SK-MEL-5 (cell line): ENCODE measurements around the gene BRCA1. TPM values are rescaled to one million over a fixed set of nuclear protein-coding genes. Genes with fewer than 3 reads are reported as not detected.
A peak's percentile ranks its signal among the peaks of the same experiment; 100 is the strongest.
"Not testable (repeated sequence)": the region's sequence is repeated elsewhere in the genome, so short reads cannot be mapped to it uniquely, and the experiment has no call there.

Experiments used
- DNase-seq: peaks from one replicate; pipeline ENCODE4 v3.0.0-alpha.2; 2016; ENCODE audit warnings: low read depth, low spot score
- in situ Hi-C: cut with HindIII; loops from 2 replicates; pipeline ENCODE4 v1.10.0; 2016; ENCODE audit warnings: low sequenced_read_pairs, high pct_unique_total_duplicates, low pct_unique_long_range_greater_than_20kb
- total RNA-seq: library from RNA; depleted of rRNA; stranded (reverse); fragments of >200 nt; shearing (Covaris generic); gene quantifications from 2 replicates; pipeline ENCODE4 v1.2.3, GENCODE V29; 2014

Gene BRCA1
- total RNA-seq, 1 experiment from 2014 or later, result 45.9 TPM

DNA sequence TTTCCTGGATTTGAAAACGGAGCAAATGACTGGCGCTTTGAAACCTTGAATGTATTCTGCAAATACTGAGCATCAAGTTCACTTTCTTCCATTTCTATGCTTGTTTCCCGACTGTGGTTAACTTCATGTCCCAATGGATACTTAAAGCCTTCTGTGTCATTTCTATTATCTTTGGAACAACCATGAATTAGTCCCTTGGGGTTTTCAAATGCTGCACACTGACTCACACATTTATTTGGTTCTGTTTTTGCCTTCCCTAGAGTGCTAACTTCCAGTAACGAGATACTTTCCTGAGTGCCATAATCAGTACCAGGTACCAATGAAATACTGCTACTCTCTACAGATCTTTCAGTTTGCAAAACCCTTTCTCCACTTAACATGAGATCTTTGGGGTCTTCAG is 32.3 kb downstream of the BRCA1 start:
- no peak for DNase-seq
- in situ Hi-C loops, result no loop called here

DNA sequence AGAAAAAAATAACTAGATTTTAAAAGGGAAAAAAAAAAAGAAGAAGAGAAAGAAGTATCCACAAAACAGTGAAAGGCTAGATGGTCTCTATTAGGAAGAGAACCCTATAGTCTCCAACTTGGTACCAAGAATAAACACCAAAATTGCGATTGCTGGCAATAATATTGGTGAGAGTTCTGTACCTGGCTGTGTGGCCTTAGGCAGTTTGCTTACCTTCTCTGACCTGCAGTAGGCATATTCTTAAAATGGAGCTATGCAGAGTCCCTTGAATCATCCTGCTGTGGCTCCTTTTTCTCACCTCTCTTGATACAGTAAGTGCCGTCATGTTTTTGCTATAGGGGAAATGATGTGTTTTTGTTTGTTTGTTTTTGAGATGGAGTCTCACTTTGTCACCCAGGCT is 35.1 kb downstream of the BRCA1 start:
- DNase-seq, result no peak
- in situ Hi-C loops, result no loop called here

DNA sequence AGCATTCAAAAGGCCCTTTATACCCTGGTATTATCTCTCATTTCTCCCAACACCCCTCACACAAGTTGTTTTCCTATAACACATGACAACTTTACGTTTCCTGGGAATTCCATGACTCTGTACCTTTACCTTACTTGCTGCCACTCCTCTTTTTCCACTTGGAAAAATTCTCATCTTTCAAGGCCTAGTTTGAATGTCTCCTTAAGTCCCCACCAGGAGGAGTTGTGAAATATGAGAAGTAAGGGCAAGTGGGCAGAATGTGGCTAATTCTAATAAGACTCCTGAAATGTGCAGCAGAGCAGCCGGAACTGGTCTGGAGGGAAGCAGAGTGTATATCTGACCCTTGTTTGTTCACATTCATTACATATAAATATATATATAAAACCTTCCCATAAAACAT is 39.7 kb downstream of the BRCA1 start:
- DNase-seq, result peak; percentile 37
- in situ Hi-C loops, result no loop called here

DNA sequence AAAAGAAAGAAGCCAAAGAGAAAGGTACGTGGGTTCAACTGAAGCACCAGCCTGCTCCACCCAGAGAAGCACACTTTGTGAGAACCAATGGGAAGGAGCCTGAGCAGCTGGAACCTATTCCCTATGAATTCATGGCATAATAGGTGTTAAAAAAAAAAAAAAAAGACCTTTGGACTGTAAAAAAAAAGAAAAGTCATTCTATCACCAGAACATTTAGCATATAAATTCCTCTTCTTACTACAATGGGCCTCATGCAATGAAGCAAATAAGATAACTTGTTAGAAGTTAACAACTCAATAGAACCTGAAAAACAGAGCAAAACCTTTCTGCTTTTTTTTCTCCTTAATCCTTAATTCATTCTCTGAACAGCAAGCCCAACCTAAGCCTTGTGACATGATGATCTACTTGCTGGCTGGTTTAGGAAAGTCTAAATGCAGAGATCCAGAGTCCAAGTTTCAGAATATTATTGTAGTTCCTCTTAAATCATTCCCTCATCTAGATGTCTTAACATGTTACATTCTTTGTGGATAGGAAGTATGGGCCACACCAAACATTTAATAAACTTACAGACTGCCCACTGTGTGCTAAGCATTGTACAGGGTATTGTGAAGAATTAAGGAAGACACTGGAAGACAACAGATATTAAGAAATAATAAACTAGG is 45.4 kb downstream of the BRCA1 start:
- DNase-seq, result no peak
- in situ Hi-C loops, result no loop called here

DNA sequence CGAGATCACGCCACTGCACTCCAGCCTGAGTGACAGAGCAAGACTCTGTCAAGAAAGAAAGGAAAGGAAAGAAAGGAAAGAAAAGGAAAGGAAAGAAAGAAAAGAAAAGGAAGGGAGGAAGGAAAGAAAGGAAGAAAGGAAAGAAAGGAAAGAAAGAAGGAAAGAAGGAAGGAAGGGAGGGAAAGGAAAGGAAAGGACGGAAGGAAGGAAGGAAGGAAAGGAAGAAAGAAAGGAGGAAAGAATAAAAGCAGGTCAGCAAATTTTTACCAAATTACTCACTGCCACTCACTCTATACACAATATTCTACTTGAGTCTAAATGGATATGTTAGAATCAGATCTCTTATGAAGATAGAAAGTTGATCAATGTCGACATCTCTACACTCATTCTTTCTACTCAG is 50.3 kb downstream of the BRCA1 start:
- no peak for DNase-seq
- in situ Hi-C loops, result no loop called here

DNA sequence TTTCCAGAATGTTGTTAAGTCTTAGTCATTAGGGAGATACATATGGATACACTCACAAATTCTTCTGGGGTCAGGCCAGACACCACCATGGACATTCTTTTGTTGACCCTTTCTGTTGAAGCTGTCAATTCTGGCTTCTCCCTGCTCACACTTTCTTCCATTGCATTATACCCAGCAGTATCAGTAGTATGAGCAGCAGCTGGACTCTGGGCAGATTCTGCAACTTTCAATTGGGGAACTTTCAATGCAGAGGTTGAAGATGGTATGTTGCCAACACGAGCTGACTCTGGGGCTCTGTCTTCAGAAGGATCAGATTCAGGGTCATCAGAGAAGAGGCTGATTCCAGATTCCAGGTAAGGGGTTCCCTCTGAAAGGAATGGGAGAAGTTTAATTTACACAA is 54.3 kb downstream of the BRCA1 start:
- in situ Hi-C loops, result no loop called here
- no peak for DNase-seq

DNA sequence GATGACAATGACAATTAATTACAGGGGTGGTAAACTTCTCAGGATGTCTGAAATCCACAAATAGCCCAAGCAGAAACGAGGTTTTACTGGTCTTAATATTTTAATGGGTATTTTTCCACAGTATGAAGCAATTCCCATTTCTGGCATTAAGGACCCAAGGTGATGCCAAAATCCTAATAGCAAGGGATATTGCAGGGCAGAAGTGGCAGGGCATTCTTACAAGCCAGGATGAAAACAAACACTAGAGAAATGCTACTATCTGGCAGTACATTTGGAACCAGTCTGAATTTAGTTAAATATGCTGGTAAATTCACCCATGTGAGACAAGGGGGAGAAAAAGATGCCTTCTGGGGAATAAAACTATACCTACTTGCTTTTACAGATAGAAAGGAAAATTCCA is 54.9 kb downstream of the BRCA1 start:
- in situ Hi-C loops, result no loop called here
- no peak for DNase-seq

DNA sequence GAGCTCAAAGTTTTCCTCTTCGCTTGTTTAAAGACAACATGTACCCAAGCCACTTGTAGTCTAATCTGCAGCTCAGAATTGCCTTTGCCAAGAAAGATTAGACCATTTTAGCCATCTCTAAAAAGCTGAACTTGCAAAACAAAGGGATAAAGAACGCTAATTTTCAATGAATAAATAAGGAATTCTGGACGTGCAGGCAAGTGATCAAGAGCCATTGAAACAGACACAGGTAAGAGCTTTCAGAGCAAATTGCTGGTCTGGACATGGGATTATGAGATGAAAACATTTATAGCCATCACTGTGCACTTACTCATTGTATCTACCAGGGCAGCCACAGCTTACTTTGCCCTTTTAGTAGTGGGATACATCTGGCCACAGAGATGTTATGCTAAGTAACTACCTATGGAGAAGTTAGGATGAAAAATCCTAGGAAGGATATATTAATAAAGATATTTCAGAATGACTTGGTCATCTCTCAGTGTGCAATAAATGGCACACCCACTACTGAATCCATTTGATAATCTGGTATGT is 55.7 kb downstream of the BRCA1 start:
- in situ Hi-C loops, result no loop called here
- no peak for DNase-seq

DNA sequence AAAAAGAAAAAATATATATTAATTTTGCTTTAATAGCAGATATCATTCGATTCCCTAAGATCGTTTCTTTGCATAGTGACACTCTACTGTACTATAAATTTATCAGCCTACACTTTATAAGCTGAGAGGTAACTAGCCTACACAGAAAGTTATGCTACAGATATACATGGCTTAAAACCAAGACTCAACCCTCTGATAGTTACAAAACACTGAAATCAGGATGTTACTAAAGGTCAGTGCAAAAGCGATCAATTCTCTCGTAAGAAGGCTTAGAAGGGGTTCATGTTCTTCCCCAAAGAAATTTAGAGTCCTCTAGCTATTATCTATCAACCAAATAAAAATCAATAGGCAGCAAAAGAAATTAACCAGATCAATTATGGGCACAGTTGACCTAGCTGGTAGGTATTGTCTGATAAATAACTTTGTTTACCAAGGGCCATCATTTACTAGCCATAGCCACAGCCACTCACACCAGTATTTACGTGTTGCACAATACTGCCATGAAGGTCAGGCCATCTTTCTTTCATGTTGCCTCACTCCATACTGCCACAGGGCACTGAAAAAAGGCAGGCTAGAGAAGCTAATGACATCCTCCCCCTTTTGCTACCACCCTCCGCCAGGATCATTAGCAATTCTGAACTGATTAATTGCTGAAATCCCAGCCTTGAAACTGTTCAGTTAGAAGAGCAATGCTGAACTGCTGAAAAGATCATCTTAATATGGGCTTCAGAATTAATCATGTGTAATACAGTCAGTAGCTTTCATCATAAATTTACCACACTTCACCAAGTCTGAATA is 56.4 kb downstream of the BRCA1 start:
- DNase-seq, result peak; percentile 41
- in situ Hi-C loops, result no loop called here

DNA sequence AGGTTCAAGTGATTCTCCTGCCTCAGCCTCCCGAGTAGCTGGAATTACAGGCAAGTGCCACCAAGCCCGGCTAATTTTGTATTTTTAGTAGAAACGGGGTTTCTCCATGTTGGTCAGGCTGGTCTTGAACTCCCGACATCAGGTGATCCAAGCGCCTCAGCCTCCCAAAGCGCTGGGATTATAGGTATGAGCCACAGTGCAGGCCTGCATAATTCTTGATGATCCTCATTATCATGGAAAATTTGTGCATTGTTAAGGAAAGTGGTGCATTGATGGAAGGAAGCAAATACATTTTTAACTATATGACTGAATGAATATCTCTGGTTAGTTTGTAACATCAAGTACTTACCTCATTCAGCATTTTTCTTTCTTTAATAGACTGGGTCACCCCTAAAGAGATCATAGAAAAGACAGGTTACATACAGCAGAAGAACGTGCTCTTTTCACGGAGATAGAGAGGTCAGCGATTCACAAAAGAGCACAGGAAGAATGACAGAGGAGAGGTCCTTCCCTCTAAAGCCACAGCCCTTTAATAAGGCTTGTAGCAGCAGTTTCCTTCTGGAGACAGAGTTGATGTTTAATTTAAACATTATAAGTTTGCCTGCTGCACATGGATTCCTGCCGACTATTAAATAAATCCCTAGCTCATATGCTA is 62.1 kb downstream of the BRCA1 start:
- in situ Hi-C loops, result no loop called here
- DNase-seq, result no peak

DNA sequence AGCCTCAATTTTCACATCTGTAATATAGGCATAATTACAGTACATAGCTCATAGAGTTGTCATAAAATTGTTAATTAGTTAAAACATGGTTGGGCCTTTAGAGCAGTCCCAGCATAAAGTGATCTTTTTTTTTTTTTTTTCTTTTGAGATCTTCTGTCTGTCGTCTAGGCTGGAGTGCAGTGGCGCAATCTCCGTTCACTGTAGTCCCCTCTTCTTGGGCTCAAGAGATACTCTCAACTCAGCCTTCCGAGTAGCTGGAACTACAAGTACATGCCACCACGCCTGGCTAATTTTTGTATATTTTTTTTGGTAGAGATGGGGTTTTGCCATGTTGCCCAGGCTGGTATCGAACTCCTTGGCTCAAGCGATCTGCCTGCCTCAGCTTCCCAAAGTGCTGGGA is 69.1 kb downstream of the BRCA1 start:
- in situ Hi-C loops, result no loop called here
- no peak for DNase-seq

DNA sequence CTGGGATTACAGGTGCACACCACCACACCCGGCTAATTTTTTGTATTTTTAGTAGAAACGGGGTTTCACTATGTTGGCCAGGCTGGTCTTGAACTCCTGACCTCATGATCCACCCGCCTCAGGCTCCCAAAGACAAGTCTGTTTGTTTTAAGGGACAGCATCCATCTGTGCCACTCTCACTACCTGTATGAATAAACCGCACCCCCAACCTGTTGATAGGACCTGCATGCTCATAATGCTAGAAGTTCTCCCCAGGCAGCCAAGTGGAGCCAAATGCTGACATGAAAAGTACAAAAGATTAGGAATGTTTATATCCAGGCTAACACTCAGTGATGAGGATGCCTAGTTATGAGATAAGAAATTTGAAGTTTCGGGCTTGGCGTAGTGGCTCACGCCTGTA is 72.2 kb downstream of the BRCA1 start:
- in situ Hi-C loops, DNase-seq: not testable (repeated sequence)

DNA sequence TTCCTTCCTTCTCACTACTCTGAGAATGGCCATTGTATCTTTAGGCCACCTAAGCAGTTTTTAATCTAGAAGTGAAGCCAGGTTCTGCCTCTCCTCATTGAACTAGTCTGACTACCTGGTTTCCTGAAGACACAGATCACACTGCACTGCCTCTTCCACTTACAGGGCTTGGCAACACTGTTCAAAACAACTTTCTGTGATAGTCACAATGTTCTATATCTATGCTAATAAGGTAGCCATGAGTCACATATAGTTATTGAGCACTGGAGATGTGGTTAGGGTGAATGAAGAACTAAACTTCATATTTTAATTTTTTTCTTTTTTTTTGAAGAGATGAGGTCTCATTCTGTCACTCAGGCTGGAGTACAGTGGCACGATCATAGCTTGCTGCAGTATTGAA is 73.2 kb downstream of the BRCA1 start:
- DNase-seq, result no peak
- in situ Hi-C loops, result no loop called here

DNA sequence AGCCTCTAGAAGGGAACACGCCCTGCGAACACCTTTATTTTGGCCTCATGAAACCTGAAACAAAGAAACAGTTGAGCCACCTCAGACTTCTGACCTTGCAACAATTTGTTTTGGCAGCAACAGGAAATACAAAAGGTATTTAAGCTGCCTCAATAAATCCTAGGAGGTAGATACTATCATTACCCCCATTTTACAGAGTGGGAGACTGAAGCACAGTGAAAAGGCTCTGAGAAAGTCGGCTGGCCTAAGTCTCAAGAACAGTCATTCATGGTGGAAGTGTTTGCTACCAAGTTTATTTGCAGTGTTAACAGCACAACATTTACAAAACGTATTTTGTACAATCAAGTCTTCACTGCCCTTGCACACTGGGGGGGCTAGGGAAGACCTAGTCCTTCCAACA is 81.1 kb downstream of the BRCA1 start:
- in situ Hi-C loops, result no loop called here
- DNase-seq, result no peak

DNA sequence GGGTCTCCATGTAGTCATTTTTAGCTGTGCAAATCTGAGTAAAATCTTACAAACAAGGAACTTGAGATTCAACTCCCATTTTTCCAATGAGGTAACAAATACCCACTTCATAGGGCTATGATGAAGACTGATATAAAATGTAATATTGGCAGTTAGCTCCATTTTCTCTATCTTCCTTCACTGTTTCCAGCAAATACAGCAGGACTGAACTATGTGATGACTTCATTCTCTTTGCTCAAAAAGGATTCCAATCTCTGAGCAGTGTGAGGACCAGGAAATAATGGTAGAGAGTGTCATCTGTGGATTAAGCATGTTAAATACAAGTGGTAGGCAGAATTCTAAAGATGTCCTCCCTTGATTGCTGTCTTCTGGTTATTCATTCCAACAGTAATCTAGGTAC is 81.9 kb downstream of the BRCA1 start:
- DNase-seq, result no peak
- in situ Hi-C loops, result no loop called here

DNA sequence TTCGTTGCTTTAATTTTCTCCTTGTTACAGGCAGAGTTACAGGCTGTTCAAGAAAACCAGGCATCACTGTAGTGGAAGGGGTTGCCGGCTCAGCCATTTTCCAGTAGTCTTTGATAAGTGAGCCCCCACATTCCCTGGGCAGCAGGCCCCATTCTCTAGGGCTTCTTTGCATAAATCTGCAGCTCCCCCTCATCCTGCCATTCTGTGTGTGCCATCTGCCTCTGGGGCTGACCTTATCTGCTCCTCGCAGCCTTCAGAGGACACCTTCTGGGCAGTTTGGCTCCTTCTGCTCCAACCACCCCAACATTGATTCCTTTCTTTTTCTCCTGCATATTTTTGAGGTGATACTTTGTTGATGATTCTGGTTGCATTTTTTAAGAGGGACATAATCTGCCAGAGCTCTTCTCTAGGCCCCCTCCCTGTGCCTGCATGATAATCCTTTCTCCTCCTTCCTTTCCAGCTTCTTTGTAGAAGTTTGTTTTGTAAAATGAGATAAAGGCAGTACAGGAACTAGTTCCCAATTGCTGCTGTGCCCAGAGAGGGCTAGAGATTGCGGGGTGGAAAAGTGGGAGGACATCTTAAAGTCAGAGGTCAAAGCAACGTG is 83.0 kb downstream of the BRCA1 start:
- no peak for DNase-seq
- in situ Hi-C loops, result no loop called here

DNA sequence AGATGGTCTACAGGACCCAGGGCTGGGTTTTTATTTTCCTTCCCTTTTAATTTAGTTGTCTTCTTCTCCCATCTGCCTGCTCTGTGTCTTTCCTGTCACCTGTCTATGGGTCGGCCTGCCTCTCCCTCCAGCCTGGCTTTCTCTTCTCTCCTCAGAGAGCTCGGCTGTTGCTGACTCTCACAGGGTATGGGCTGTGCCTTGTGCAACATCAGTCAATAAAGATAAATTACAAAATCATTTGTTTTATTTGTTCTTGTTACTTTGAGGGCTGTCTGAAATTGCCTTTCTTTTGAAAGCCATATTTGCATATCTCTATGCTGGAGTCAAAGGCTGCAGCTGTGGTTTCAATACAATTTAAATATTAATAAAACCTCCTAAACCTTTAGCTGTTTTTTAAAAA is 84.5 kb downstream of the BRCA1 start:
- no peak for DNase-seq
- in situ Hi-C loops, result no loop called here

DNA sequence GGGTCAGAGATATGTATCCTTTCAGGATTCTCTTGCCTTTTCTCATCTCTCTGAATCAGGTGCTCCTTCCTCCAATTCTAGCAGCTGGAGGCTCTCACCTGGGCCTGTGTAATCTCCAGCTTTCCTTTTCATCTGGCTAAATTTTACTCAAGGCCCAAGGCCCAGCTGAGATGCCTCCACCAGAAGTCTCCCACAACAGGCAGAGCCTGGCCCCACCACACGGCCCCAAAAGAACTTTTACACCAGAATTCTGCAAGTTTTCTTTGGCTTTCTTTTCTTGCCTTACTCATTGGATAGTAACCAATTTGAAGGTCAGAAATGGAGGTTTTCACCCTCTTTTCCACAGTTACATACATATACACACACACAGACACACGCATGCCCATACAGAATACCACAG is 85.5 kb downstream of the BRCA1 start:
- in situ Hi-C loops, result no loop called here
- DNase-seq, result no peak
